ENCODE data around the gene ACAP2.

Gene ACAP2

DNA sequence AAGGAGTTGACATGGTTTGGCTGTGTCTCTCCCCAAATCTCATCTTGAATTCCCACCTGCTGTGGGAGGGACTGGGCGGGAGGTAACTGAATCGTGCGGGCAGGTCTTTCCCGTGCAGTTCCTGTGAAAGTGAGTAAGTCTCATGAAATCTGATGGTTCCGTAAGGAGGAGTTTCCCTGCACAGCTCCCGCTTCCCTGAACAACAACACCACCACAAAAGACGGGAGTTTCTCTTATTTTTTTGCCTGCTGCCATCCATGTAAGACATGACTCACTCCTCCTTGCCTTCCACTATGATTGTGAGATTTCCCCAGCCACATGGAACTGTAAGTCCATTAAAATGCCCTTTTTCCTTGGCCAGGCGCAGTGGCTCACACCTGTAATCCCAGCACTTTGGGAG, 194.5 kb downstream of the ACAP2 start:
- no peak for DNase-seq (ENCODE audit: insufficient read length)
- TF ChIP-seq POLR2A (IDR thresholded peaks at IDR 0.05; ENCODE audit: low read depth, low read length) (no peak), POLR2AphosphoS5 (IDR thresholded peaks at IDR 0.05; ENCODE audit: low read depth, low read length) (no peak), TAF1 (IDR thresholded peaks at IDR 0.05; ENCODE audit: borderline replicate concordance, low read depth, low read length) (no peak)
- FAIRE-seq: no peak

DNA sequence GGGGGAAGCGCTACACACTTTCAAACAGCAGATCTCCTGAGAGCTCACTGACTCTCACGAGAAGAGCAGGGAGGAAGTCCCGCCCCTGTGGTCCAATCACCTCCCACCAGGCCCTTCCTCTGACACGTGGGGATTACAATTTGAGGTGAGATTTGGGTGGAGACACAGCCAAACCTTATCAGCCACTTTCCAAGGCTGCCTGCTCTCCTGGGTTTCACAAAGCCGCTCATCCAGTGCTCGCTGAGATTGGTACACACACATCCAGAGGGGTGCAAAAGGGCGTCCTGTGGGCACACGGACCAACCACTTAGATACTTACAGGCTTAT, 195.0 kb downstream of the ACAP2 start:
- TF ChIP-seq POLR2AphosphoS5 (IDR thresholded peaks at IDR 0.05; ENCODE audit: low read depth, low read length): no peak
- FAIRE-seq (no peak), DNase-seq (ENCODE audit: insufficient read length) (no peak)

DNA sequence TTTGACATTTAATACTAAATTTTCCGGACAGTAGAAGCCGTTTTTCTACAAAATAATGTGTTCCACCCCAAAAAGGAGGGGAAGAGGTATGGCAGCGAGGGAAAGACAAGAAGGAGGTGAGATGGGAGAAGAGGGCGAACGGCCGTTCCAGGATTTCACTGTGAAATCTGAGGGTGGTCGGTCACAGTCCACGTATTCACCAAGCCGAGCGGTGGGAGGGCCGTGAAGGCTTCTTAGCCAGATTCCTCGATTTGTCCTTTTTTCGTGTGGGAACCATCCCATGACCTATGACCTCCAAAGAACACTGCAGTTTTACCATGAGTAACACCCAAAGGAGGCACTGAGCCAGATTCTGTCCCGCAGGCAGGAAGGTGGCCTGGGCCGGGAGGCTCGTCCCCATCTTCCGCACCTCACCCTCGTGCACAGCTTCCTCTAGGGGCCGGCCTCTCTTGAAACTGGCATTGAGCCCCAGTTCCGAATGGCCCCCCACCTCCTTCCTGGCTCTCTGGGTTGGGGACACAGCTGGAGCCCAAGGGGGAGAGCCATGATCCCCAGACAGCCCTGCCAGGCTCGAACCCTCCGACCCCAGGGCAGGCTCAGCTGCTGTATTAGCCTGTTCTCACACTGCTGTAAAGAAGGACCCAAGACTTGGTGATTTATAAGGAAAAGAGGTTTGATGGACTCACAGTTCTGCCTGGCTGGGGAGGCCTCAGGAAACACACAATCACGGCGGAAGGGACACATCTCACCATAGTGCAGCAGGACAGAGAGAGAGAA, 195.5 kb downstream of the ACAP2 start:
- no peak for TF ChIP-seq POLR2A (IDR thresholded peaks at IDR 0.05; ENCODE audit: low read depth, low read length)
- TF ChIP-seq TAF1 (IDR thresholded peaks at IDR 0.05; ENCODE audit: borderline replicate concordance, low read depth, low read length): no peak
- no peak for TF ChIP-seq POLR2AphosphoS5 (IDR thresholded peaks at IDR 0.05; ENCODE audit: low read depth, low read length)
- no peak for DNase-seq (ENCODE audit: insufficient read length)
- FAIRE-seq: no peak

DNA sequence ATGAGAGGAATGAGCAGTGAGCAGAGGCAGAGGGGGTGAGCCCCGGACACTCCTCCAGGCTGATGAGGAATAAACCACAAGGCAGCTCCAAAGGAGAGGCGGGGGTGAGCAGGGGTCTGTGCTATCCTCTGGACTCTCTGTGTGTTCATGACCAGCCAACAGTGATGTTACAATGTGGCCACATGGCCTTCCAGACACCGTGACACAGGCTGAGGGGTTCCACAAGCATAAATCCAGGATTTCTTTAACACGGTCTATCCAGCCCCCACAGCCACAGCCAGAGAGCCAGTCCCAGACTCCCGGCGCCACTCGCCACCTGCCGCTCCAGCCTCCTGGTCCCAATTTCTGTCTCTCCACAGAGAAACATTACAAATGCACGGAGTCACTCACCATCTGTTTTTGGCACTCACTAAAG, 196.2 kb downstream of the ACAP2 start:
- FAIRE-seq (no peak), DNase-seq (ENCODE audit: insufficient read length) (no peak)
- TF ChIP-seq TAF1 (IDR thresholded peaks at IDR 0.05; ENCODE audit: borderline replicate concordance, low read depth, low read length): no peak
- TF ChIP-seq POLR2AphosphoS5 (IDR thresholded peaks at IDR 0.05; ENCODE audit: low read depth, low read length): no peak
- no peak for TF ChIP-seq POLR2A (IDR thresholded peaks at IDR 0.05; ENCODE audit: low read depth, low read length)

DNA sequence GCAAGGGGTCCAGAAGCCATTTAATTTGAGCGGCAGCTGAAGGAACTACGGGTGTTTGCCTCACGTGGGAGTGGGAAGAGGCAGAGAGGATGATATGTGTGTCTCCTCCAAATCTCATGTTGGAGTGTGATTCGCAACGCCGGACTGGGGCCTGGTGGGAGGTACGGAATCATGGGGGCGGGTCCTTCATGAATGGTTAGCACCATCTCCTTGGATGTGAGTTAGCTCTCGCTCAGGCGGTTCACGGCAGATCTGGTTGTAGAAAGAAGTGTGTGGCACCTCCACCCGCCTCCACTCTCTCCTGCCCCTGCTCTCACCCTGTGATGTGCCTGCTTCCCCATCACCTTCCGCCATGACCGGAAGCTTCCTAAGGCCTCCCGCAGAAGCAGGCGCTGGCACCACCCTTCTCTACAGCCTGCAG, 197.3 kb downstream of the ACAP2 start:
- TF ChIP-seq TAF1 (IDR thresholded peaks at IDR 0.05; ENCODE audit: borderline replicate concordance, low read depth, low read length) (no peak), POLR2AphosphoS5 (IDR thresholded peaks at IDR 0.05; ENCODE audit: low read depth, low read length) (no peak), POLR2A (IDR thresholded peaks at IDR 0.05; ENCODE audit: low read depth, low read length) (no peak)
- no peak for DNase-seq (ENCODE audit: insufficient read length)
- FAIRE-seq: no peak

DNA sequence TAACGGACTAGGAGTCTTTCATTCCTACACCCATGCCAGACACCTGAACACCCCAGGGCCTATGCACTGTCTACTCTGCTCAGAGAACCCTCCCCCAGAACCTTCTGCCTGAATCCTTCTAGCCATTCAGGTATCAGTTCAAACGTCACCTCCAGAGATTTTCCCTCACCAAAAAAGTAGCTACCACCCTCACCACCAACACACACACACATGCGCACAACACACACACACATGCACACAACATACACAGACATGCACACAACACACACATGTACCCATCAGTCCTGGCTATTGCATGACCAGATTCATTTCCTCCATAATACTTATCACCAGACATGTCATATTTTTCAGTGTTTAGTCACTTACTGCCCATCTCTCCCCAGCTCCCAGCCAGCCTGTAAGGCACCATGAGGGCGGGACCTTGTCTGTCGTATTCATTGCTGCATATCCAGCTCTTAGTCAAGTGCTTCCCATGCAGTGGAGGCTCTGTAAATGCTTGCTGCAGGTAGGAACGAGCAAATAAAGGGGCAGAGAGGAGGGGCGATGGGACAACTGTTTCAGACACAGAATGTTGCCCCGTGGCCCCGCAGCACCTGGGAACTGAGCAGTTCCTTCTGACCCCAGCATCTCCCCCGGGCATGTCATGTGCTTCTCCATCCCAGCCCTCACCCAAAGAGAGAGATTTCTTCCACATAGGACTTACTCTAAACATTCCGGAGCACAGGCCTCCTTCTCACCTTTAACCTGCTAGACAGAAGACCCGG, 201.0 kb downstream of the ACAP2 start:
- no peak for TF ChIP-seq POLR2AphosphoS5 (IDR thresholded peaks at IDR 0.05; ENCODE audit: low read depth, low read length)
- TF ChIP-seq TAF1 (IDR thresholded peaks at IDR 0.05; ENCODE audit: borderline replicate concordance, low read depth, low read length): no peak
- no peak for TF ChIP-seq POLR2A (IDR thresholded peaks at IDR 0.05; ENCODE audit: low read depth, low read length)
- FAIRE-seq (no peak), DNase-seq (ENCODE audit: insufficient read length) (no peak)

DNA sequence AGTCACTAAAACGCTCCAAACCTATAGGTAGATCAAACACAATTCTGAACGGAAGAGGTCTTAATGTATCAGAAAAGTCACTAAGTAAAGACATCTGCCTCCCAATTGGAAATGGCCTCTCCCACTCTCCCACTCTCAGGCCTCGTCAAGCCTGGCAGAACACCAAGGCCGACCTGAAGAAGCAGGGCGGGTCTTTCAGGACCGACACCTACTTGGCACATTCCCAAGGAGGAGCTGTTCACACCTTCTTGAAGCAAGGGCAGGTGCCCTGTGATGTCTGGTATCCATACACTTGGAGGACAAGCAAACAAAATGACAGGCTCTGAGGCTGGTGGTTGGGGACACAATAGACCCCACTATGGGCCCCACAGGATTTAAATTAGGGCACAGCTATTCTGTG, 201.9 kb downstream of the ACAP2 start:
- FAIRE-seq (no peak), DNase-seq (ENCODE audit: insufficient read length) (no peak)
- TF ChIP-seq TAF1 (IDR thresholded peaks at IDR 0.05; ENCODE audit: borderline replicate concordance, low read depth, low read length) (no peak), POLR2AphosphoS5 (IDR thresholded peaks at IDR 0.05; ENCODE audit: low read depth, low read length) (no peak), POLR2A (IDR thresholded peaks at IDR 0.05; ENCODE audit: low read depth, low read length) (no peak)

DNA sequence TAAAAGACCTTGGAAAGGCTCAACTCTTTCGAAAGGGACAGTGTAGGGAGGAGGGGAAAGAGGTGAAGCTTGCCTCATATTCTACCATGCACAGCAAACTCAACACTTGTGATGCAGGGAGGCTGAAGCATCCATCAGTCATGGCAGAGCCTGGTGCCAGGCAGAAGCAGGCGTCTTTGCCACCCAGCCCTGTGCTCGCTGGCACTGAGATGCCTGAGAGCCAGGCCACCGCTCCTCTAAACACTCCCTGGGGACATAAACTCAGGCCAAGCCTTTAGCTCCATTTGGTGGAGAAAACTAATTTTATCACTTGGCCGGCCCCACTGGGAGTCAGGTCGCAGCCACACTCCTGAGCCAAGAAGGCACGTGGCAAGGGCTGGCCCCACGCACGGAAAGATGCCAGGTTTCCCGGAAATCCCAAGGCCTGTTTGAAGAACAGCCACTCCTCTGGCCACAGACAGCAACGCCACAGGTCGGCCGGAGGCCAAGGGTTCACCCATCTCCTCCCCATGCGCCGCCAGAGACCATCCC, 202.6 kb downstream of the ACAP2 start:
- TF ChIP-seq POLR2A (IDR thresholded peaks at IDR 0.05; ENCODE audit: low read depth, low read length) (no peak), POLR2AphosphoS5 (IDR thresholded peaks at IDR 0.05; ENCODE audit: low read depth, low read length) (no peak), TAF1 (IDR thresholded peaks at IDR 0.05; ENCODE audit: borderline replicate concordance, low read depth, low read length) (no peak)
- no peak for FAIRE-seq
- DNase-seq (ENCODE audit: insufficient read length): no peak

DNA sequence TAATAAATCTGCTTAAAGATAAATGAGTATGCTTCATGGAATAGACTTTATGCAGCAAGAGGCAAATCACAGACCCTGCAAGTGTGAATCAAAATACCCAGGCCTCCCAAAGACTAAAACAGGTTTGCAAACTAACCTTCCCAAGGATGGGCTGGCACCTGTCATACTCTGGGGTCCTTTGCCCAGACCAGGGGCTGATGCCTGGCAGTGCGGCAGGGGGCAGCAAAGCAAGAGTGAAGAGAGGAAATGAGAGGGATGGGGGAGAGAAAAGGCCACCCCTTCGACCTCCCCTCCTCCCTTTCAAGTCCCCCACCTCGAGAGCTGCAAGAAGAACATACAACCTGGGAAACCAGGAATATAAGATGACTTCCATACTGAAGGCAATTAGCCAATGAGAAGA, 203.7 kb downstream of the ACAP2 start:
- DNase-seq (ENCODE audit: insufficient read length): no peak
- no peak for TF ChIP-seq TAF1 (IDR thresholded peaks at IDR 0.05; ENCODE audit: borderline replicate concordance, low read depth, low read length)
- TF ChIP-seq POLR2AphosphoS5 (IDR thresholded peaks at IDR 0.05; ENCODE audit: low read depth, low read length): no peak
- TF ChIP-seq POLR2A (IDR thresholded peaks at IDR 0.05; ENCODE audit: low read depth, low read length): no peak
- no peak for FAIRE-seq

DNA sequence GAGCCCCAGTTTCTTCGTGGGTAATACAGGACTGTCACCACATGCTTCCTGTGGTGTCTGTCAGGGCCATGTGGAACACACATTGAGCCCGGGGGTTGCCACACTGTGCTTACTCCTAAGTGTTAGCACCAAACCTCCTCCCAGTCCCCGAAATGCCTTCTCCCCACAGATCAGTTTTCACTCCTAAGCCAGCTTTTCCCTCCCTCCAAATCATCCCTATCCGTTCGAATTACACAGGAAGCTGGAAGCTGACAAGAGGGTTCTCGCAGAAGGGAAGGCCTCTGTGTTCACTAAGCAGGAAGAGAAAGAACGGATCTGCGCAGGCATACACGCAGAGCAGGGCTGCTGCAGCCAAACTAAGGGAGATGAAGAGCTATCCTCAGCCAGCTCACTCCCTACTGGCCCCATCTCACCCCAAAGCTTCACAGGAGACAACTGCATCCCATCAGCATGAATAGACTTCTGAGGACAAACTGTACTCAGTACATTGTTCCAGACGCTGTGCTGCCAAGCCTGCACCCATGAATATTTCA, 204.2 kb downstream of the ACAP2 start:
- TF ChIP-seq TAF1 (IDR thresholded peaks at IDR 0.05; ENCODE audit: borderline replicate concordance, low read depth, low read length) (no peak), POLR2A (IDR thresholded peaks at IDR 0.05; ENCODE audit: low read depth, low read length) (no peak), POLR2AphosphoS5 (IDR thresholded peaks at IDR 0.05; ENCODE audit: low read depth, low read length) (no peak)
- DNase-seq (ENCODE audit: insufficient read length) (no peak), FAIRE-seq (no peak)

DNA sequence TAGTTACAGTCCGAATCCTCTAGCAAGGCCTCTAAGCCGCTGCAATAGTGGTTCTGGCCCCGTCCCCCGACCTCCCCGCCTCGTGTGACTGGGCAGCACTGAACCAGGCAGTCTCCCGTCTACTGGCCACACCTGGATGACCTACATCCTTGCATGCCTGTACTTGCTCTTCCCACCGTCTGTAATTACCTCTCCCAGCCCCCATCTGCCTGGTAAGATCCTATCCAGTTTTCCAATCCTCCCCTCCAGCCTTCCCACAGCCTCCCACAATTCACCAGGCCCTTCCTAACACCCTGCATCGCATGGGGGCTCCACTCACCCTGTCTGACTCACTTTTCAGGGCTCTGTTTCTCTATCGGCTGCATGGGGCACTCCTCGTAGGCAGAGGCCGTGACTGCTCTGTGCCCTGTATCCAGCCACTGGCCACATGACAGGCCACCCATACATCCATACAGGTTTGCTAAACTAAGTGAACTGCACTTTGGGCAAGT, 204.7 kb downstream of the ACAP2 start:
- FAIRE-seq (no peak), DNase-seq (ENCODE audit: insufficient read length) (no peak)

More for the DNA sequence above, 204.7 kb downstream of the ACAP2 start:
- no peak for TF ChIP-seq TAF1 (IDR thresholded peaks at IDR 0.05; ENCODE audit: borderline replicate concordance, low read depth, low read length)
- no peak for TF ChIP-seq POLR2A (IDR thresholded peaks at IDR 0.05; ENCODE audit: low read depth, low read length)
- no peak for TF ChIP-seq POLR2AphosphoS5 (IDR thresholded peaks at IDR 0.05; ENCODE audit: low read depth, low read length)

All from GM12892 (cell line).